IPS DF 6.9 (cell line): Measurements from ENCODE around the gene SBF2.
"Not testable (repeated sequence)": the region's sequence is repeated elsewhere in the genome, so short reads cannot be mapped to it uniquely, and the experiment has no call there.

Experiments used
- DNase-seq: peaks from one replicate; pipeline ENCODE4 v3.0.0-alpha.2; 2013; ENCODE audit warnings: low read depth, low spot score
- H3K27ac ChIP-seq: one replicate; pipeline ENCODE4 v1.5.1; 2013; ENCODE audit warnings: low read length, control low read depth
- H3K27me3 ChIP-seq: 2 replicates; pipeline ENCODE4 v1.6.1; 2013; ENCODE audit warnings: mild to moderate bottlenecking, low read length; ENCODE audit not compliant: control insufficient read depth, insufficient read depth
- H3K36me3 ChIP-seq: 2 replicates; pipeline ENCODE4 v1.6.1; 2013; ENCODE audit warnings: low read length; ENCODE audit not compliant: control insufficient read depth, insufficient read depth
- H3K4me1 ChIP-seq: 2 replicates; pipeline ENCODE4 v1.6.1; 2013; ENCODE audit warnings: low read length; ENCODE audit not compliant: control insufficient read depth, insufficient read depth
- H3K4me3 ChIP-seq: 2 replicates; pipeline ENCODE4 v1.5.1; 2013; ENCODE audit warnings: mild to moderate bottlenecking, low read length
- H3K9me3 ChIP-seq: 2 replicates; pipeline ENCODE4 v1.6.1; 2013; ENCODE audit warnings: low read length, inconsistent platforms; ENCODE audit not compliant: control insufficient read depth, insufficient read depth
- WGBS: extraction: QIAGEN DNeasy Blood & Tissue Kit; methylation state at CpG from one replicate; pipeline ENCODE4 v1.1.7; 2013; ENCODE audit warnings: mixed read lengths, missing lambda C conversion rate; ENCODE audit not compliant: insufficient read length, insufficient coverage; 5-methylcytosine and 5-hydroxymethylcytosine counted together

The SBF2 gene

DNA sequence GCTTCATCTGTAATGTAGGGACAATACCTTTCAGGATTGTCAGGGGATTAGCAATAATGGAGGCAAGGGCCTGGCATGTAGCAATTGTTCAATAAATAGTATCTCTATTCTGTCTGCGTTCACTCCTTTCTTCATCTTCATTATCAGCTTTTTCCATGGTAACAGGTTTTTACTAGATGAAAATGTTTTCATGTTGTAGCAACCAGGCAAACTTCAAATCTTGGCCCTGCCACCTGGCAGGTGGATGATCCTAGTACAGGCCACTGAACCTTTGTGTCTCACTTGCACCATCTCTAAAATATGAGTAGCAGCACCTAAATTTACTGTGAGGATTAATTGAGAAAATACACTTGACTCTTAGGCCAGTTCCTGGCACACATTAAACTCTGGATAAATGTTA, 546.8 kb downstream of the SBF2 start:
- no peak overlapping the region for H3K4me3 ChIP-seq
- H3K4me1 ChIP-seq: no peaks in the 10 kb centered on the region
- H3K27me3 ChIP-seq: no peaks in the 10 kb centered on the region
- H3K27ac ChIP-seq: no peak overlapping the region
- H3K36me3 ChIP-seq: peaks cover 8% of the 10 kb centered on the region; the same call in 1 of the 2 replicates
- no peak for DNase-seq
- no CpG with 5 or more reads among the region's 1 CpG for WGBS
- H3K9me3 ChIP-seq: no peaks in the 10 kb centered on the region

DNA sequence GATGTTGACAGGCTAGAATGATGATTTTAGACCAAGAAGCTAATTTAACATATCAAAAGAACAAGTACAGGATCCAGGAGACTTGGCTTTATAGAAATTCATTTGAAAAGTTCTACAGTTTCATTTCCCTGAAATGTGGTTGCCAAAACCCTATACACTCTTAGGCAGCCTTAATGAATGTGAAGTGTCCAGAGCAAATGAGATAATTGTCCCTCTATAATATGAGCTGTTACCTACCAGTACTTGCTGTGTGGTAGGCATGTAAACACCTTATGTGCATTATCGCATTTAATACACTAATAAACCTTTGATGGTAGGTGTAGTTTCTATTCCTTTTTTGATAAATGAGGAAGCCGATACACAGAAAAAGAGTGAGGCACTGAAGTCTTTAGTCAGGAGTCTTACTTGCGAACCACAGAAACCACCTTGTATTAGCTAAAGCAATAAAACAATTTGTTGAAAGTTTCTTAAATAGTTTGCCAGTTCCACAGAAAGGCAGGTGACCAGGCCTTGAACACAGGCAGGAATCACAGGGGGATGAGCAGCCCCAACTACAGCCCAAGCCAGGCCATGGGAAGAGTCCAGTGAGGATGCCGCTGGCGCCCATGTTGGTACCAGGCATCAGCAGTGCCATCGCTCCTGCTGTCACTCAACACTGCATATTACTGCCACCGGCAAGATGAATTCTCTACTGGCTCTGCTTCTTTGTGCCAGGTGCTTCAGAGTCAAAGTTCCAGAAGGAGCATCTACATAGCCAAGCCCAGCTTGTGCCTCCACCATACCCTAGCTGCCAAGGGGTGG, 548.4 kb downstream of the SBF2 start:
- Histone ChIP-seq H3K27ac (no peak overlapping the region), H3K4me3 (no peak overlapping the region), H3K9me3 (no peaks in the 10 kb centered on the region), H3K4me1 (no peaks in the 10 kb centered on the region), H3K36me3 (peaks cover 3% of the 10 kb centered on the region; the same call in 1 of the 2 replicates), H3K27me3 (no peaks in the 10 kb centered on the region)
- DNase-seq: no peak
- WGBS: no CpG with 5 or more reads among the region's 7 CpGs

DNA sequence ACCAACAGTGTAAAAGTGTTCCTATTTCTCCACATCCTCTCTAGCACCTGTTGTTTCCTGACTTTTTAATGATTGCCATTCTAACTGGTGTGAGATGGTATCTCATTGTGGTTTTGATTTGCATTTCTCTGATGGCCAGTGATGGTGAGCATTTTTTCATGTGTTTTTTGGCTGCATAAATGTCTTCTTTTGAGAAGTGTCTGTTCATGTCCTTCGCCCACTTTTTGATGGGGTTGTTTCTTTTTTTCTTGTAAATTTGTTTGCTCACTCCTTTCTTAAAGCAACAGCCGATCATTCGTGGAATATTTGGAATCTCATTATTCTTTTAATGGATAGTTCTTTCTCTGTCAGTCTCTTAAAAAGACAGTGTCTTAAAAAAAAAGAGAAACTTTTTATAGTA, 550.5 kb downstream of the SBF2 start:
- not testable (repeated sequence) for H3K4me3 ChIP-seq, H3K27me3 ChIP-seq, H3K4me1 ChIP-seq, H3K27ac ChIP-seq, DNase-seq, H3K9me3 ChIP-seq, H3K36me3 ChIP-seq
- WGBS: no CpG with 5 or more reads among the region's 3 CpGs

DNA sequence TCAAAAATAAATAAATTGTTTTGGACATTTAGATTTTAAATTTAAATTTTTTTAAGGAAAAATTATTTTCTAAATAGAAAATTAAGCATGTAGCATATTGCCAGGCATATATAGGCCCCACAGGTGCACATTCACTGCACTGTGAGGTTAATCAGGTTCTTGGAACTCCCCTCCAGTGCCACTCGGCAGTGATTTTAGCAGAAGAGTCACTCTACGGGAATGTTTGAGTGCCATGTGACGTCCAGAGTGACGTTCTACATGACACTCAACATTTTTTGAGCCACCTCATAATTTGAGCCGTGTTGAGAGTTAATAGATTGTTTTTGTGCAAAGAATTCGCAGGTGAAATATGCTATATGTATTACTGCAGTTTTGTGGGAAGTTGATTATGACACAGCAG, 552.8 kb downstream of the SBF2 start:
- no peak for DNase-seq
- no CpG with 5 or more reads among the region's 6 CpGs for WGBS
- Histone ChIP-seq H3K36me3 (peaks cover 7% of the 10 kb centered on the region; the same call in 1 of the 2 replicates), H3K27ac (no peak overlapping the region), H3K4me3 (no peak overlapping the region), H3K27me3 (no peaks in the 10 kb centered on the region), H3K4me1 (no peaks in the 10 kb centered on the region), H3K9me3 (no peaks in the 10 kb centered on the region; the same call in 1 of the 2 replicates)

DNA sequence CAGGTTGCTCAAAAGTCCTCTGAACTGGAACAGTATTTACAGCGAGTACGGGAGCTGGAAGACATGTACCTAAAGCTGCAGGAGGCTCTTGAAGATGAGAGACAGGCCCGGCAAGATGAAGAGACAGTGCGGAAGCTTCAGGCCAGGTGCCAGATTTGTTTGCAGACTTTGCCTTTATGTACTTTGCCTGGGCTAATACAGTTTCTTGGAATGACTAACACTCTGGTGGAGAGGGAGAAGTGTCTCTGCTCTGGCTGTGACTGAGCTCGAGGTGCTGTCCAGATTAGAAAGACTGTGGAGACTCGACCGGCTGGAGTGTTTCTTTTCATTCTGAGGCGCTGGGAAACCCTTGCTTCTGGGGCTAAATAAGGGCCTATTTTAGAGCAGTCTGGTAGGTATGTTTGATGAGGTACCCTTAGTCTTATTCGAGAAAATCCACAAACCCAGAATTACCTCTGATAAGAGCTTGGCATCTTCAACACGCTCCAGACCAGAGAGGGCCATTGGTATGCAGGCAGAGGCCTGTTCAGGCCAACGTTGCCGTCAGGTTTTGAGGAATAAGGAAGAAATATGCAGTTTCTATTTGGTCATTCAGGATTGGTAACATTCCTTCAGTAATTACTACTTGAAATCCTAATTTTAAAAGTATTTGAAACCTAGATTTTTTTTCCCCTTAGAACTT, 553.7 kb downstream of the SBF2 start:
- no peak overlapping the region for H3K4me3 ChIP-seq
- no peaks in the 10 kb centered on the region for H3K4me1 ChIP-seq
- no peak for DNase-seq
- no peaks in the 10 kb centered on the region for H3K27me3 ChIP-seq
- no peak overlapping the region for H3K27ac ChIP-seq
- H3K36me3 ChIP-seq: peaks cover 7% of the 10 kb centered on the region; the same call in 1 of the 2 replicates
- H3K9me3 ChIP-seq: no peaks in the 10 kb centered on the region; the same call in 1 of the 2 replicates
- no CpG with 5 or more reads among the region's 12 CpGs for WGBS

DNA sequence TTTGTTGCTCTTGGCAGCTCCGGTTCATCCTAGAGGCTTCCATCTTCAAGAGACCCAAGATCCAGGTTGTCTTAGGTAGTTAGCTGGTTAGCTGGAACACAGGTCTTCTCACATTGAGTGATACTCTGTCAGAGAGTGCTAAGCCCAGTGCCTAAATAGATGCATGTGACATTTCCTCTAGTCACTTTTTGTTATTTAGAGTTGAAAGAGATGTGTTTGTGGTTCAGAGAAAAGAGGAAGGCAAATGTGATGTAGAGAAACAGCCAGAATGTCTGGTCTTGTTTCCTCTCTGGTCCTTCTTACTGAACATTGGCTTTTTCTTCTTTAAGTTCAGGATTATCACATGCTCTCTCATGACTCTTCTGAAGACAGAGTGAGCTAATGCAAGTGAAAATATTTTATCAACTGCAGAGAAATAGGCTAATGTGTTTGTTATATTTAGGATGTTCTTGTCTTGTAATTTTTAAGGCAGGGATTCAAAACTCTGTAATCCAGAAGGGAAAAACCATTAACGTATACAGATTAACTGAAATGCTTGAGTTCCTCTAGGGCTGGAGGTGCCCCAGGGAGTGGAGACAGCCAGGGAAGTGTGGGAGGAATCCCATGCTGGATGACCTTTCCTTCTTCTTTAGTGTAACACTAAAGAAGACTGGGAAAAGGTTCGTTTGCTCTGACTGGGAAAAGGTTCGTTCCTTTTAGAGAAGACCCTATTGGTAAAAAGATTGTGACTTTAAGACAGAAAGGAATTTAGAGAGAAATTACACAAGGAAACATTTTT, 554.7 kb downstream of the SBF2 start:
- Histone ChIP-seq H3K4me1 (no peaks in the 10 kb centered on the region), H3K36me3 (peaks cover 7% of the 10 kb centered on the region; the same call in 1 of the 2 replicates), H3K27ac (no peak overlapping the region), H3K4me3 (no peak overlapping the region), H3K27me3 (no peaks in the 10 kb centered on the region), H3K9me3 (no peaks in the 10 kb centered on the region; the same call in 1 of the 2 replicates)
- WGBS: no CpG with 5 or more reads among the region's 4 CpGs
- DNase-seq: no peak

DNA sequence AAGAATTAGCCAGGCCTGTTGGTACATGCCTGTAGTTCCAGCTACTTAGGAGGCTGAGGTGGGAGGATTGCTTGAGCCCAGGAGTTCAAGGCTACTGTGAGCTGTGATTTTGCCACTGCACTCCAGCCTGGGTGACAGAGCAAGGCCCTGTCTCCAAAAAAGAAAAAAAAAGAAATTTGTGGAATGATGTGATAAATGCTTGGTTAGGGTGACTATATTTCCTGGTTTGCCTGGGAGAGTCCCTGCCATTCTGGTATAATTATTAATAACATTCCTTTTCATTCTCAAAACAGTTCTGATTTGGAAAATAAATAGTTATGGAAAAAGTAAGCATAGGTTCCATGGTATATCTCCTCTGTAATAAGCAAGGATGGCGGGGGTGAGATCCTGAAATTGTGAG, 555.3 kb downstream of the SBF2 start:
- Histone ChIP-seq H3K27ac (no peak overlapping the region), H3K4me3 (no peak overlapping the region), H3K9me3 (no peaks in the 10 kb centered on the region; the same call in 1 of the 2 replicates), H3K36me3 (peaks cover 7% of the 10 kb centered on the region; the same call in 1 of the 2 replicates), H3K27me3 (no peaks in the 10 kb centered on the region), H3K4me1 (no peaks in the 10 kb centered on the region)
- DNase-seq: no peak
- WGBS: no CpG with 5 or more reads among the region's 1 CpG

DNA sequence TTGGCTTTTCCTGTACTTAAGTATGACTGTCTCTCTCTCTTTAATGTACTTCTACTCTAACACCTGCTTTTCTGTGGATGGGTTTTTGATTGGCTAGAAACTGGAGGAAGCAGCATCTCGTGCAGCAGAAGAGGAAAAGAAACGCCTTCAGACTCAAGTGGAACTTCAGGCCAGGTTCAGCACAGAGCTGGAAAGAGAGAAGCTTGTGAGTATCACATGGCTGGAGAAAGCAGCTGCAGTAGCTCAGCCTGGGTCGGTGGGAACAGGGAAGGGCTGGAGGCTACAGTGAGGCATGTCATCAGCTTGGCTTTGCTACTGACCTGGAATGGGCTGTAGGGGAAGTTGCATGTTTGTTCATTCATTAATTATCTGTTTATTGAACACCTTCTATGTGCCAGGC, 555.9 kb downstream of the SBF2 start:
- no CpG with 5 or more reads among the region's 3 CpGs for WGBS
- no peaks in the 10 kb centered on the region for H3K4me1 ChIP-seq

DNA sequence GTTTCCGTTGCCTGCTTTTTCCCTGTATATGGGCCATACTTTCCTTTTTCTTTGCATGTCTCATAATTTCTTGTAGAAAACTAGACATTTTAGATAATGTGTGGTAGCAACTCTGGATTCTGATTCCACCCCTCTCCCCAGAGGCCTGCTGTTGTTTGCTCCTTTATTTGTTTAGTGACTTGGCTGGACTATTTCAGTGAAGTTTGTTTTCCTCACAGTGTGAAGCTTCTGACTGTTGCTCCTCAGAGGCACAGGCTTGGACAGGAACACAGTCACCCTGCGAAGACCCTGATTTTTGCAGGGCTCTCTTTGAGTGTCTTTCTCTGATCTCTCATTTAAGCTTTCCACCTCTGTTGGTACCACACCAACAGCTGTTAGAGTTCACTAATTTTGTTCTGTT, 557.7 kb downstream of the SBF2 start:
- Histone ChIP-seq H3K4me1 (no peaks in the 10 kb centered on the region), H3K27ac (no peak overlapping the region), H3K27me3 (no peaks in the 10 kb centered on the region), H3K9me3 (no peaks in the 10 kb centered on the region; the same call in 1 of the 2 replicates), H3K4me3 (no peak overlapping the region), H3K36me3 (peaks cover 10% of the 10 kb centered on the region; the same call in 1 of the 2 replicates)
- no peak for DNase-seq
- WGBS: no CpG with 5 or more reads among the region's 2 CpGs

More for the DNA sequence above, 555.9 kb downstream of the SBF2 start:
- no peak for DNase-seq
- no peaks in the 10 kb centered on the region; the same call in 1 of the 2 replicates for H3K9me3 ChIP-seq
- H3K36me3 ChIP-seq: peaks cover 7% of the 10 kb centered on the region; the same call in 1 of the 2 replicates
- no peak overlapping the region for H3K4me3 ChIP-seq
- H3K27me3 ChIP-seq: no peaks in the 10 kb centered on the region
- H3K27ac ChIP-seq: no peak overlapping the region

DNA sequence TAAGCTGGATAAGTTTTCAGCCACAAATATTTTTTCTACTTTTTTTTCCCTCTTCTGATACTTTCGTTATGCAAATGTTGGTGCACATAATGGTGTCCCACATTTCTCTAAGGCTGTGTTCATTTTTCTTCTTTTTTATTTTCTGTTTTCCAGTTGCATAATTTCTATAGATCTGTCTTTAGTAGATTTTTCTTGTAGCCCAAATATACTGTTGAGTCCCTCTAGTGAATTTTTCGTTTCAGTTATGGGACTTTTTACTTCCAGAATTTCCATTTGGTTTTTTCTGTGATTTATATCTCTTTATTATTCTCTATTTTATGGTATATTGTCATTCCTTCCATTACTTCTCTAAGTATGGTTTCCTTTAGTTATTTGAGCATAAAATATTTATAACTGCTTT, 558.1 kb downstream of the SBF2 start:
- no peaks in the 10 kb centered on the region for H3K4me1 ChIP-seq
- no peak for DNase-seq
- H3K27ac ChIP-seq: no peak overlapping the region
- no peak overlapping the region for H3K4me3 ChIP-seq
- no peaks in the 10 kb centered on the region; the same call in 1 of the 2 replicates for H3K9me3 ChIP-seq
- WGBS: no CpG with 5 or more reads among the region's 2 CpGs
- H3K36me3 ChIP-seq: peaks cover 10% of the 10 kb centered on the region; the same call in 1 of the 2 replicates
- H3K27me3 ChIP-seq: no peaks in the 10 kb centered on the region
